Activated CD8-positive, alpha-beta T cell treated with anti-CD3 and anti-CD28 coated beads, Interleukin-2, amount 10 ng/mL, durations not matched to agents 7 days and 5 days (primary cell): Measurements from ENCODE around the gene MCCC2. TPM values are rescaled to one million over a fixed set of nuclear protein-coding genes. Genes with fewer than 3 reads are reported as not detected.
"Not testable (repeated sequence)": the region's sequence is repeated elsewhere in the genome, so short reads cannot be mapped to it uniquely, and the experiment has no call there.

ENCODE experiments used
- ATAC-seq: fragments of 150-1000 bp; cut with Tn5 transposase; one replicate; pipeline ENCODE4 v1.10.0; 2021; ENCODE audit warnings: moderate library complexity
- CTCF ChIA-PET: fragments of 350-600 bp; sonication (Branson Sonifier 250); formaldehyde crosslinking; loops from one replicate; lab custom pipeline; 2021; ENCODE audit warnings: antibody characterized with exemption; lab: Charles Lee
- POLR2A ChIA-PET: fragments of 350-600 bp; sonication (Branson Sonifier 250); formaldehyde crosslinking; loops from one replicate; lab custom pipeline; 2021; ENCODE audit warnings: antibody characterized with exemption; lab: Charles Lee
- DNase-seq: peaks from one replicate; pipeline ENCODE4 v3.0.0-alpha.2; 2020
- H3K27ac Mint-ChIP-seq: one replicate; pipeline ENCODE4 v1.8.0; 2021; ENCODE audit warnings: mild to moderate bottlenecking, mixed read lengths
- H3K27me3 Mint-ChIP-seq: one replicate; pipeline ENCODE4 v1.8.0; 2021; ENCODE audit warnings: low read depth, mixed read lengths
- H3K36me3 Mint-ChIP-seq: one replicate; pipeline ENCODE4 v1.8.0; 2021; ENCODE audit warnings: low read depth, mixed read lengths
- H3K4me1 Mint-ChIP-seq: one replicate; pipeline ENCODE4 v1.8.0; 2021; ENCODE audit warnings: low read depth, mixed read lengths
- H3K4me3 Mint-ChIP-seq: one replicate; pipeline ENCODE4 v1.8.0; 2021; ENCODE audit warnings: mild to moderate bottlenecking, mixed read lengths
- H3K9me3 Mint-ChIP-seq: one replicate; pipeline ENCODE4 v1.8.0; 2022; ENCODE audit warnings: mixed read lengths; ENCODE audit not compliant: insufficient read depth
- total RNA-seq, 2 experiments: library from RNA; stranded (reverse); gene quantifications; one replicate each; pipeline ENCODE4 v1.2.3, GENCODE V29; 2021

Gene MCCC2
- total RNA-seq, 2 experiments from 2014 or later = 41.2 to 41.9 TPM

DNA sequence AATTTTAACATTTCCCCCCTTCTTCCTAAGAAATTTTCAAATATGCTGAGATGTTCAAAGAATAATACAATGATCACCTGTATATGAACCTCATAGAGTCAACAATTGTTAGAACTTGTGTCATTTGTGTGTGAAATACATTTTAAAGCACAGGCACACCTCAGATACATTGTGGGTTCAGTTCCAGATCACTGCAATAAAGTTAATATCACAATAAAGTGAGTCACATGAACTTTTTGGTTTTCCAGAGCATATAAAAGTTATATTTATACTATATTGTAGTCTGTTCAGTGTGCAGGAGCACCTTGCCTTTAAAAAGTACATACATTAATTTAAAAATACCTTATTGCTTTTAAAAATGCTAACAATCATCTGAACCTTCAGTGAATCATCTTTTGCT, 50.0 kb downstream of the MCCC2 start:
- no peak overlapping the region for H3K27ac Mint-ChIP-seq
- DNase-seq = no peak
- no peak for ATAC-seq
- CTCF ChIA-PET = no interaction called here
- no peaks in the 10 kb centered on the region for H3K4me1 Mint-ChIP-seq
- POLR2A ChIA-PET = no interaction called here
- H3K4me3 Mint-ChIP-seq = no peak overlapping the region
- peaks cover 45% of the 10 kb centered on the region for H3K36me3 Mint-ChIP-seq
- no peaks in the 10 kb centered on the region for H3K27me3 Mint-ChIP-seq
- no peaks in the 10 kb centered on the region for H3K9me3 Mint-ChIP-seq

DNA sequence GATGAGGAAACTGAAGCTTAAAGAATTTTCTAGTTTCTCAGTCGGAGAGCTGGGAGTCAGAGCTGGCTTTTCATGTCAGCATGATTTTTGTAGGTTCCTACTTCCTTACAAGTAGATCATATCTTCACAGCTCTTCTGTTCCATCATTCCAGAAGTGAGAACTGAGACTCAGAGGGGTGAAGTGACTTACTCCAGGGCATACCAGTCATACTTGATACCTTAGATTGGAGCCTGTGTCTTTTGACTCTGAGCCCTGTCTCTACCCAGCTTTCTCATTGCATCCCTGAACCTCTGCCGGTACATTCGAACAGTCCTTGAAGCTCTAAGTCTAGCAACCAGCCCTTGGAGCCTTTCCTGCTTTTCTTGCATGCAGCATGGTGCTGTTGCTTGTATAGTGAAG, 53.3 kb downstream of the MCCC2 start:
- ChIA-PET CTCF (interaction anchor here (0.8 kb wide), 1 partner anchor 165 kb away, joined by 3 read pairs; no protein-coding TSS in a partner anchor), POLR2A (no interaction called here)
- ATAC-seq (no peak), DNase-seq (no peak)
- Mint-ChIP-seq H3K27ac (no peak overlapping the region), H3K4me3 (no peak overlapping the region), H3K4me1 (no peaks in the 10 kb centered on the region), H3K9me3 (no peaks in the 10 kb centered on the region), H3K27me3 (no peaks in the 10 kb centered on the region), H3K36me3 (peaks cover 37% of the 10 kb centered on the region)

DNA sequence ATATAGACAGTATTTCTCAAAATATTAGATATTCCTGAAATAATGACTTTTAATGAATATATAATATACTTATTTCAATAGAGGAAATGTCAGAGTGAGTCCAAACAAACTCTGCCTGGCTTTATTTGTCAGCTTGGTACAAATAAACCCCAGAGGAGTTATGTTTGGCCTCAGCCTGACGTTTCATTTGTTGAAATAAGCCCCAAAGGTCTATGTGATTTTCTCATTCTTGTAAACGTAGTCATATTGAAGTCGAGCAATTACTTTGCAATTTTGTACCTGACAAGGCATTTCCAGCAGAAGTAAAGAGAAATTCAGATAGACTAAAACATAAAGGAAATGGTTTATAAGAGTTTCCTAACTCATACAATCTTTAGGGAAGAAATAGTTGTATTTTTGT, 57.9 kb downstream of the MCCC2 start:
- POLR2A ChIA-PET = interaction anchor here (0.6 kb wide), 1 partner anchor 112 kb away, joined by 4 read pairs; no protein-coding TSS in a partner anchor
- Mint-ChIP-seq H3K36me3 (peaks cover 55% of the 10 kb centered on the region), H3K4me3 (no peak overlapping the region)

DNA sequence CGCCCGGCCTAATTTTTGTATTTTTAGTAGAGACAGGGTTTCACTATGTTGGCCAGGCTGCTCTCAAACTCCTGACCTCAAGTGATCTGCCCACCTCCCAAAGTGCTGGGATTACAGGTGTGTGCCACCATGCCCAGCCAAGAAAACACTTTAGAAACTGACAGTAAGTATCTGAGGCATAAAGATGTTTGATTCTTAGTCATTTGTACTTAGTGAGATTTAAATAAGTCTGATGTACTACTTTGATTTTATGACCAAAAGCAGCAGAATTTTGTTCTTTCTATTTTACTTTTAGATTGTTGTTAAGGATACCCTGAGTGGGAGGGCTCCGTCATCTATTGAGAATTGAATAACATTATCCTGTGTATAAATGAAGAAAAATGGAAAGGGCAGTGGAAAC, 63.8 kb downstream of the MCCC2 start:
- peaks cover 60% of the 10 kb centered on the region for H3K36me3 Mint-ChIP-seq
- DNase-seq, CTCF ChIA-PET, POLR2A ChIA-PET, H3K4me3 Mint-ChIP-seq, ATAC-seq, H3K27me3 Mint-ChIP-seq, H3K9me3 Mint-ChIP-seq: not testable (repeated sequence)
- peak overlapping the region; percentile 34 for H3K27ac Mint-ChIP-seq
- peaks cover 11% of the 10 kb centered on the region for H3K4me1 Mint-ChIP-seq

More for the DNA sequence above, 57.9 kb downstream of the MCCC2 start:
- H3K4me1 Mint-ChIP-seq = no peaks in the 10 kb centered on the region
- ATAC-seq (no peak), DNase-seq (no peak)
- no peaks in the 10 kb centered on the region for H3K27me3 Mint-ChIP-seq
- no peaks in the 10 kb centered on the region for H3K9me3 Mint-ChIP-seq
- CTCF ChIA-PET = no interaction called here
- H3K27ac Mint-ChIP-seq = no peak overlapping the region

DNA sequence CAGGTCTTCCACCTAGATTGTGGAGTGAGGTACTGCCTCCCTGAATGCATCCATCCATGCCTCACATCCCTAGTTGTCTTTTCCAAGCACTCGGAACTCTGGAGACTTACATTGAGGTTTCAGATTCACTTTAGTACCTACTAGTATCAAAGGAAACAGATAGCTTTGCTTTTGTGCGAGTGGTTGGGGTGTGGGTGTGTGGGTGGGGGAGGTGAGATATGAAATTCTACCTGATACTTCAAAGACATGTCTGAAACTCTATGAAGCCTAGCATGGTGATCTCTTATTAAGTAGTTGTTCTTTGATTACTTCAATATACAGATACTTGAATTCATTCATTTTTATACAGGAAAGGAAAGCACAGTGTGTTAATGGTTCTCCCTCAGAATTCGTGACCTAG, 64.4 kb downstream of the MCCC2 start:
- POLR2A ChIA-PET = no interaction called here
- H3K9me3 Mint-ChIP-seq = no peaks in the 10 kb centered on the region
- ATAC-seq (no peak), DNase-seq (no peak)
- no peak overlapping the region for H3K4me3 Mint-ChIP-seq
- CTCF ChIA-PET = no interaction called here
- no peak overlapping the region for H3K27ac Mint-ChIP-seq
- no peaks in the 10 kb centered on the region for H3K27me3 Mint-ChIP-seq
- peaks cover 11% of the 10 kb centered on the region for H3K4me1 Mint-ChIP-seq
- H3K36me3 Mint-ChIP-seq = peaks cover 59% of the 10 kb centered on the region

DNA sequence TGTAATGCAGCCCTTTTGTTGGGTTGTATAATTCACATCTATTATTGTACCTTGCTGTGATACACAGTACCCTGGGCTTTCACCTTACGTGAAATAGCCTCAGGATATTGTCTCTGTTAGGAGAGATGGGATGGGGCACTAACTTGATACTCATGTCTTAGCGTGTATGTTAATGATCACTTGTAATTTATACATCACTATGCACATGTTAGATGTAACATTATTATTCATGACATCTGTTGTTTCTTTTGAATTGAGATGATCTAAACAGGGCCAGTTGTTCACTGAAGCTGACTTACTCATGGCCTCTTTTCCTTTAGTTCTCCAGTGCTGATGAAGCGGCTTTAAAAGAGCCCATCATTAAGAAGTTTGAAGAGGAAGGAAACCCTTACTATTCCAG, 65.2 kb downstream of the MCCC2 start:
- no peak overlapping the region for H3K27ac Mint-ChIP-seq
- H3K36me3 Mint-ChIP-seq = peaks cover 59% of the 10 kb centered on the region

DNA sequence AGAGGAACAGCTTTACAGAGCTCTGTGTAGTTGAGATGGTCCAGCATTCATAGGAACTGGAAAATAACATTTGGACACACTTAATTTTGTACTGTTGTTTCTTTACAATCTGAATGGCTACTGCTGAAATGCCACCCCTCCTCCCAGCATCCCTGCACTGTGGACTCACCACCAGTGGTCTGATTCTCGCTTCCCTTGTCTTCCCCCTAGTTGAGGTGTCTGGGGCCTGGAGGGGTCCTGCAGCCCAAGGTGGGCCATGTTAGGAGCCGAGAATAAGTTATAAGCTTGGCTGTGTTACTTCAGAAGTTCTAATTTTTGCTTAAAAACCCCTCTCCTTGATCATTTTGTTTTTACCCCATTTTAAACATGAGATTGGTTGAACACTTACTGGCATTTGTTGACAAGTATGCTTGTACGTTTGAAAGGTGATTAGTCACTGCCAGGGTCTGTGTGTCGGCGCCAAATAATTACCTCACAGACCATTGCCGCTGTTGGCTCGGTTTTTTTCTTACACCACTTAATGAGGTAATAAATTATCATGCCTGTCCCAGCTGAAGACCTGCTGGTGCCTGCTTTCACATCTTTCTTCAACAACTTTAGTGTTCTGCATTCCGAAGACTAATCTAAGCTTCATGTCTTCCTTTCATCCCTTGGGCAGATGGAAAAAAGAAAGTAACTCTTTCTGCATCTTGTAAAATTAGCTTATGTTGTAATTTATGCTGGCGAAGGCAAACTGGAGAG, 65.8 kb downstream of the MCCC2 start:
- CTCF ChIA-PET = no interaction called here
- H3K27me3 Mint-ChIP-seq = no peaks in the 10 kb centered on the region
- no peak overlapping the region for H3K27ac Mint-ChIP-seq
- peaks cover 11% of the 10 kb centered on the region for H3K4me1 Mint-ChIP-seq
- H3K36me3 Mint-ChIP-seq = peaks cover 59% of the 10 kb centered on the region
- POLR2A ChIA-PET = no interaction called here
- no peak overlapping the region for H3K4me3 Mint-ChIP-seq
- DNase-seq = no peak
- no peaks in the 10 kb centered on the region for H3K9me3 Mint-ChIP-seq
- no peak for ATAC-seq

More for the DNA sequence above, 65.2 kb downstream of the MCCC2 start:
- ATAC-seq = no peak
- Mint-ChIP-seq H3K27me3 (no peaks in the 10 kb centered on the region), H3K9me3 (no peaks in the 10 kb centered on the region), H3K4me1 (peaks cover 11% of the 10 kb centered on the region), H3K4me3 (no peak overlapping the region)
- ChIA-PET POLR2A (interaction anchor here (0.5 kb wide), 1 partner anchor 49 kb away, joined by 3 read pairs; no protein-coding TSS in a partner anchor), CTCF (no interaction called here)
- no peak for DNase-seq

DNA sequence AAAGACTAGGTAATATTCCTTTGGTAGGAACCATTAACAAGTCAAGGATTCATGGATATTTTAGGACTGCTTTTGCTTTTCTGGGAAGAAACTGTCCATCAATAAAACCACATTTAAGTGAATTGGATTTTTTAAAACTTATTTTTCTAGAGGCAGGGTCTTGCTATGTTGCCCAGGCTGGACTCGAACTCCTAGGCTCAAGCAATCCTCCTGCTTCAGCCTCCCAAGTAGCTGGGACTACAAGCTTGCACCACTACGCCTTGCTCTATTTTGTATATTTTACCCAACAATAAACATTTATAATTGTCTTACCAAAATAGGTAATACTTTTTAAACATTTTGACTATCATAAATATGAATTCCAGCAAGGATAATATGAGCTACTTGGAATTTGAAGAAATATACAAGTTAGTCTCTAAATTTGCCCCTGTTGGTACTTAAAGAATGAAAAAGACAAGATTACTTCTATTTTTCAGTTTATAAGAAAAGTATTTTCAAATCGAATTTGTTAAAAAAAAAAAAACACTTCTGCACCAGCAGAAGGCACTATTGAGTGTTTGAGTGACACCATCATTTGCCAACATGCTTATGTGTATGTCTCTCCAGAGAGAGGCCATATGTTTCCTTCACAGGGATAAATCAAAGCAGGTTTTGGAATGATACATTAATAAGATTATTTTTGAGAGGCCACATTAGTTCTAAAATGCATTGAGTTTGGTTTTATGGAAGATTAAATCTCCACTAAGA, 71.9 kb downstream of the MCCC2 start:
- POLR2A ChIA-PET = no interaction called here
- Mint-ChIP-seq H3K4me3 (no peak overlapping the region), H3K9me3 (no peaks in the 10 kb centered on the region), H3K27ac (no peak overlapping the region), H3K27me3 (no peaks in the 10 kb centered on the region), H3K36me3 (peaks cover 28% of the 10 kb centered on the region), H3K4me1 (no peaks in the 10 kb centered on the region)
- DNase-seq (no peak), ATAC-seq (no peak)
- CTCF ChIA-PET = no interaction called here

DNA sequence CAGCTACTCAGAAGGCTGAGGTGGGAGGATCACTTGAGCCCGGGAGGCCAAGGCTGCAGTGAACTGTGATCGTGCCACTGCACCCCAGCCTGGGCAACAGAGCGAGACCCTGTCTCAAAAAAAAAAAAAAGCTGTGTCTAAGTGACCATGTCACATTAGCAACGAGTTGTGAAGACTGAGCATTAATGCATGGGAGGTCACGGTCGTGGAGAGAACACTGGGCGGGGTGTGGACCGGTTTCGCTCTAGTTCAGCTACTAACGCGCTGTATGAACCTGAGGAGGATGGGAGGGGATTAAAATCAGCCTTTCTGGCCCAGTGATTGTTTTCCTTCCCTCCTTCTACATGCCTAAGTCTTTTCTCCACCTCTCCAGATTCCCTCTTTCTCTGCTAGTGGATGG, 75.2 kb downstream of the MCCC2 start:
- ATAC-seq (no peak), DNase-seq (no peak)
- ChIA-PET POLR2A (no interaction called here), CTCF (no interaction called here)
- no peaks in the 10 kb centered on the region for H3K27me3 Mint-ChIP-seq
- H3K4me3 Mint-ChIP-seq = no peak overlapping the region
- H3K27ac Mint-ChIP-seq = no peak overlapping the region
- peaks cover 11% of the 10 kb centered on the region for H3K36me3 Mint-ChIP-seq
- no peaks in the 10 kb centered on the region for H3K4me1 Mint-ChIP-seq
- H3K9me3 Mint-ChIP-seq = no peaks in the 10 kb centered on the region

DNA sequence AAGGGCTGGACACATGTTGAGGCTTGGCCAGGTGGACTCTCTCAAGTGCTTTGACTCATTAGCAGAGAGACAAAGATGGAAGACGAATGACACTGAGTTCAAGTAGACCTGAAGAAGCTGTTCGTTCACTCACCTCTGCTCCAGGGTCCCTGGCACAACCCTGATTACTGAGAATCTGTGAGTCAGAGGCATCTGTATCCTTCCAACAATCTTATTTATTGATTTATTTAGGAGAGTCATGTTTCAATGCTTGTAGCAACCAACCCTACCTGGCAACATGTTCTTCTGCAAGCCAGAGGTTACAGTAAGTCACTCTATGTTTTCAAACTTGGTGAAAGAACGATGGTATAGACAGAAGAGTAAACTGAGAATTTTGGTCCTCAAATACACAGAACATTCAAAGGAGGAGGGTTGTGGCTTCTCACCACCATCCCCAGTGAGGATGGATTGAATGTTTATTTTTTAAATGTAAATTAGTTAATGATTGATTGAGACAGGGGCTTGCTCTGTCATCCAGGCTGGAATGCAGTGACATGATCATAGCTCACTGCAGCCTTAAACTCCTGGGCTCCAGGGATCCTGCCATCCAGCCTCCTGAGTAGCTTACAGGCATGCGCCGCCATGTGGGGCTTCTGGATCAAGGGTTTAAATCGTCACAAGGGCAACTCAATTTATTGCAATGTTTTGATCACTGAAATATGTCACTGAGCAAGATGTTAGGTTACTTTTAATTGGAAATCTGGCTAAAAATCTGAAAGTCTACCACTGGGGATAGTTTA, 76.2 kb downstream of the MCCC2 start:
- CTCF ChIA-PET = no interaction called here
- ATAC-seq (no peak), DNase-seq (no peak)
- POLR2A ChIA-PET = no interaction called here
- H3K4me1 Mint-ChIP-seq = no peaks in the 10 kb centered on the region
- H3K36me3 Mint-ChIP-seq = peaks cover 2% of the 10 kb centered on the region
- no peaks in the 10 kb centered on the region for H3K9me3 Mint-ChIP-seq
- H3K4me3 Mint-ChIP-seq = no peak overlapping the region
- no peaks in the 10 kb centered on the region for H3K27me3 Mint-ChIP-seq
- H3K27ac Mint-ChIP-seq = no peak overlapping the region

DNA sequence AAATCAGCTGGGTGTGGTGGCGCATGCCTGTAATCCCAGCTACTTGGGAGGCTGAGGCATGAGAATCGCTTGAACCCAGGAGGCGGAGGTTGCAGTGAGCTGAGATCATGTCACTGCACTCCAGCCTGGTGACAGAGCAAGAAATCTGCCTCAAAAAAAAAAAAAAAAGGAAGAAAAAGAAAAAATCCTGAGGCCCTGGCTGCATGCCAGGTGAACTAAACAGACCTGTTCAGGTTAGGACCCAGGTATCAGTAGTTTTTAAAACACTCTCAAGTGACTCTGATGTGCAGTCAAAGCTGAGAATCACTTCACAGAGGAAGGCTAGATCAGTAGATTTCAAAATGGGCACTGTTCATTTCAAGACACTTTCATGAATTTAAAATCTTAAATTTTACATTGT, 77.5 kb downstream of the MCCC2 start:
- H3K4me1 Mint-ChIP-seq, H3K36me3 Mint-ChIP-seq, H3K4me3 Mint-ChIP-seq, H3K27ac Mint-ChIP-seq, CTCF ChIA-PET, H3K27me3 Mint-ChIP-seq, DNase-seq, H3K9me3 Mint-ChIP-seq, ATAC-seq, POLR2A ChIA-PET: not testable (repeated sequence)

DNA sequence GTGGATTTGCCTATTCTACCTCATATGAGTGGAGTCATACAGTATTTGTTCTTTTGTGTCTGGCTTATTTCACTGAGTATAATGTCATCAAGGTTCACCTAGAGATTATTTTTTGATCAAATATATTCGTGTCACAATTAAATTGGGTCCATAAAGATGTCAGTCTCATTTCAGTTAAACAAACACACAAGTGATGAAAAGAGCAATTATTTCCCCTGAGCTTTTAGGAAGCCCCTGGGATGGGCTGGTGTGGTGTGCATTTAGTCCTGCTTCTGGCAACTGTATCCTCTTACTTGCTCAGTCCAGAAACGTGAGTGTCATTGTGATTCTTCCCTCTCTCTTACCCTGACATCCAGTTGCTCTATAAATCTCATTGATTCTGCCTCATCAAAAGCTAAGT, 79.2 kb downstream of the MCCC2 start:
- no peaks in the 10 kb centered on the region for H3K9me3 Mint-ChIP-seq
- ATAC-seq (no peak), DNase-seq (no peak)
- ChIA-PET CTCF (no interaction called here), POLR2A (no interaction called here)
- no peaks in the 10 kb centered on the region for H3K36me3 Mint-ChIP-seq
- peaks cover 2% of the 10 kb centered on the region for H3K27me3 Mint-ChIP-seq
- H3K4me1 Mint-ChIP-seq = no peaks in the 10 kb centered on the region
- H3K27ac Mint-ChIP-seq = no peak overlapping the region
- H3K4me3 Mint-ChIP-seq = no peak overlapping the region
